NB4 (cell line): ENCODE measurements around the gene ELAC2.

Experiments
- DNase-seq: peaks from one replicate; pipeline ENCODE4 v3.0.0; 2010; ENCODE audit warnings: low read depth
- H3K4me3 ChIP-seq: one replicate; pipeline ENCODE4 v1.5.1; 2011; ENCODE audit warnings: mild to moderate bottlenecking, low read depth, low read length, moderate library complexity
- MAX ChIP-seq: IDR thresholded peaks from 2 replicates; pipeline ENCODE4 v1.6.1; 2011; ENCODE audit warnings: low read depth, low read length
- MYC ChIP-seq: IDR thresholded peaks from 2 replicates; pipeline ENCODE4 v1.6.1; 2011; ENCODE audit warnings: low read depth, low read length
- POLR2A ChIP-seq: IDR thresholded peaks from 2 replicates; pipeline ENCODE4 v1.6.1; 2011; ENCODE audit warnings: mild to moderate bottlenecking; ENCODE audit not compliant: insufficient read length; ENCODE audit errors: extremely low read depth
- TF ChIP-seq, protein P1 (sequence below): IDR thresholded peaks from one replicate; pipeline ENCODE4 v1.5.1; 2012; ENCODE audit warnings: low read depth, low read length

Gene ELAC2

DNA sequence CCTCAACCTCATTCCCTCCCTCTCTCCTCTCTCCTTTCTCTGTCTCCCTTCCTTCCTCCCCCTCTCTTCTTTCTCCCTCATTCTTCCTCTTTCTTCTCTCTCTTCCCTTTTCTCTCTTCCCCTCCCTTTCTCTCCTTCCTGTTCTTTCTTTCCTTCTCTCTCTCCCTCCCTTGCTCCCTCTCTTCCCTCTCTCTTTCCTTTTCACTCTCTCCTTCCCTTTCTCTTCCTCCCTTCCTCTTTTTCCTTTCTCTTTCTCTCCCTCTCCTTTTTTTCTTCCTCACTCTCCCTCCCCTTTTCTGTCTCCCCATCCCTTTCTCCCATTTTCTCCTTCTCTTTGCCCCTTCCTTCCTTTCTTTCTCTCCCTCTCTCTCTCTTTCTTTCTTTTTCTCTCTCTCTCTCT, 7.9 kb upstream of the ELAC2 start:
- DNase-seq: no peak
- no peak for TF ChIP-seq MYC
- TF ChIP-seq MAX: no peak
- TF ChIP-seq POLR2A: no peak
- TF ChIP-seq, protein P1, sequence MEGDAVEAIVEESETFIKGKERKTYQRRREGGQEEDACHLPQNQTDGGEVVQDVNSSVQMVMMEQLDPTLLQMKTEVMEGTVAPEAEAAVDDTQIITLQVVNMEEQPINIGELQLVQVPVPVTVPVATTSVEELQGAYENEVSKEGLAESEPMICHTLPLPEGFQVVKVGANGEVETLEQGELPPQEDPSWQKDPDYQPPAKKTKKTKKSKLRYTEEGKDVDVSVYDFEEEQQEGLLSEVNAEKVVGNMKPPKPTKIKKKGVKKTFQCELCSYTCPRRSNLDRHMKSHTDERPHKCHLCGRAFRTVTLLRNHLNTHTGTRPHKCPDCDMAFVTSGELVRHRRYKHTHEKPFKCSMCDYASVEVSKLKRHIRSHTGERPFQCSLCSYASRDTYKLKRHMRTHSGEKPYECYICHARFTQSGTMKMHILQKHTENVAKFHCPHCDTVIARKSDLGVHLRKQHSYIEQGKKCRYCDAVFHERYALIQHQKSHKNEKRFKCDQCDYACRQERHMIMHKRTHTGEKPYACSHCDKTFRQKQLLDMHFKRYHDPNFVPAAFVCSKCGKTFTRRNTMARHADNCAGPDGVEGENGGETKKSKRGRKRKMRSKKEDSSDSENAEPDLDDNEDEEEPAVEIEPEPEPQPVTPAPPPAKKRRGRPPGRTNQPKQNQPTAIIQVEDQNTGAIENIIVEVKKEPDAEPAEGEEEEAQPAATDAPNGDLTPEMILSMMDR: no peak
- H3K4me3 ChIP-seq: no peak overlapping the region

DNA sequence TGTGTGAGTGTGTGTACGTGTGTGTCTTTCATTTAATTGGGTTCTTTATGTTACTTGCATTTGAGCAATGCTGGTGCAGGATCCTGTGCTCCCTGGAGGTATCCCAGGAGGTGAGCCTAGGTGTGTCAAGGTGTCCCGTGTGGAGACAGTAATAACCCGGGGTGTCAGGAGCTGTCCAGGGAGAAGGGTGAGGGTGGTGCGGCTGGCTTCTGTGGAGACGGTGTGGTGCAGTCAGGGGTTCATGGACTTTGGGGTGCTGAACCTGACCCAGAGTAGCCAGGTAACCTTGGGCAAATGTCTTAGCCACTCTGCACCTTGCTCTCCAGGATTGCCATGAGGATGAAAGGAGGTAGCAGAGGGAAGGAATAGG, 7.4 kb upstream of the ELAC2 start:
- no peak for TF ChIP-seq MAX
- no peak for TF ChIP-seq MYC
- TF ChIP-seq, protein P1: no peak
- TF ChIP-seq POLR2A: no peak
- H3K4me3 ChIP-seq: no peak overlapping the region
- no peak for DNase-seq

DNA sequence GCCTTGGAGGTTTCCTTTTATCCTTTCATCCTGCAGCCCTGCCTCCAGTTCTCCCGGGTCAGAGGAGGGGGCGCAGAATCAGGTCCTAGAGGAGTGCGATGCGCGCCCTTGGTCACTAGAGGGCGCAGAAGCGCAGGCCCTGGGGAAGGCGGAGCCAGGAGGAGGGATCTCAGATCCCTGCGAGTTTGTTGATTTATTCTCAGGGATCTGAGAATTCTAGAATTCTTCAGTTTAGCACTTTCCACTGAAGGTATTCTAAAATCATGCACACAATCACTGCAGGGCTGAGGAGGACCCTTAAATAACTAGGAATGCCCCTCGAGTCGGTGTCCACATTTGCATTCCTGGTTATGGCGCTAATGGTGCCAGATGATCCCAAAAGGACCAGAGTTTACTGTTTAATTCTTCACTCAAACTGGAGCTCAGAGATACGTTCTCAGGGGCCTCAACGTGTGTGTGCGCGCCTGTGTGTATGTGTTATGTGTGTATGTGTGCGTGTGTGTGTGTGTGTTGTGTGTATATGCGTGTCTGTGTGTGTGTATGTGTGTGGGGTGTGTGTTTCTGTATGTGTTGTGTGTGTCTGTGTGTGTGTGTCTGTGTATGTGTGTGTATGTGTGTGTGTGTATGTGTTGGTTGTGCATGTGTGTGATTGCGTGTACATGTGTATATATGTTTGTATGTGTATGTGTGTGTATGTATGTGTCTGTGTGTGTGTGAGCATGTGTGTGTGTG, 6.9 kb upstream of the ELAC2 start:
- TF ChIP-seq MYC (no peak), MAX (no peak), POLR2A (no peak)
- TF ChIP-seq, protein P1: peak; percentile 98
- DNase-seq: peak; percentile 70
- no peak overlapping the region for H3K4me3 ChIP-seq

DNA sequence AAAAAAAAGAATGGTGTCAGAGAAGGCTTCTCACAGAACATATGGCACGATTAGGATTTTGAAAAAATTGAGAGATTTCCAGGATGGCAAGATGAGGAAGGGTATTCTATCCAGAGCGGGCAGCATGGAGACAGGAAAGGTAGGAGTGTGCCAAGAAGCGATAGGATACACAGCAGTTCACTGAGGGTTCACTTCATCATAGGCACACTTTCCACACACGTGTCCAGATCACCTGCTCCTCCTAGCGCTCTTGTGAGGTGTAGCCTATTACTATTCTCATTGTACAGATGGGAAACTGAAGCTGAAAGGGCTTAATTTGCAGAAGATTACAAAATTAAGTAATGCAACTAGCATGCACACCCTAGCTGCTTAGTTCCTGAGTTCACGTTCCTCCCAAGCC, 6.2 kb upstream of the ELAC2 start:
- no peak for DNase-seq
- no peak overlapping the region for H3K4me3 ChIP-seq
- no peak for TF ChIP-seq POLR2A
- TF ChIP-seq MYC: no peak
- TF ChIP-seq, protein P1: no peak
- TF ChIP-seq MAX: no peak

DNA sequence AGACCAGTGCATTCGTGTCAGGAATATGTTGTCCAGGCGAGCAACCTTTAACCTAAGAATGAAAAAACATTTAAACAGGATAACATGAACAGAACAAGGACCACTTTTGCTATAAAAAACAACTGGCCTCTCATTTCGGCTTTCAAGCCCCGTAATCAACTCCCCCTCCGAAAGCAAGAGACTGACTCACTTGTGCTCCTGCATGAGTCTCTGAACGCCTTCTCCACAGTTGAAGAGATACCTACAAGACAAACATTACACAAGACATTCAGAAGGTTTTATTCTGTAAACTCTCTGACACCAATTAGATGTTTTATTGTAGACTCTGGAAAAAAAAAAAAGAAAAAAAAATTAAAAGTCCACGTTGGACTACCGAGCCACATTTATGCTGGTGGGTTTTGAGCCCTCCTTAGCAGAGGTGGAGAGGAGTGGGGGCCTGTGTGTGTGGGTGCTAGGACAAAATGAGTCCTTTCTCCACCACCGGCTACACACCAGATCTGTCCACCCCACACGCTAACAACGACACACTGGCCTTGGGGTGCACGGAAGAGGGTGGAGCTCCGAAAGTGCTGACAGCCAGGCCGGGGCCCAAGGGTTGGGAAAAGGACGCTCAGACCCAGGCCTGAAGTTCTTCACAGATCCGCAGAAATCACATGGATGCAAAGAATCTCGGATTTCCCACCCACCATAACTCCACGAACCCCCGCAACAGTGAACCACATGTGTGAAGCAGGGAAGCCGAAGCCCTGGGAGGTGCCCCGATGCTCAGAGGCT, 759 bp downstream of the ELAC2 start:
- peak; percentile 37 for DNase-seq
- TF ChIP-seq POLR2A (no peak), MAX (0 out of 2 replicates have a peak, but pooled peaks have one; percentile 2)
- H3K4me3 ChIP-seq: peak overlapping the region; percentile 91

DNA sequence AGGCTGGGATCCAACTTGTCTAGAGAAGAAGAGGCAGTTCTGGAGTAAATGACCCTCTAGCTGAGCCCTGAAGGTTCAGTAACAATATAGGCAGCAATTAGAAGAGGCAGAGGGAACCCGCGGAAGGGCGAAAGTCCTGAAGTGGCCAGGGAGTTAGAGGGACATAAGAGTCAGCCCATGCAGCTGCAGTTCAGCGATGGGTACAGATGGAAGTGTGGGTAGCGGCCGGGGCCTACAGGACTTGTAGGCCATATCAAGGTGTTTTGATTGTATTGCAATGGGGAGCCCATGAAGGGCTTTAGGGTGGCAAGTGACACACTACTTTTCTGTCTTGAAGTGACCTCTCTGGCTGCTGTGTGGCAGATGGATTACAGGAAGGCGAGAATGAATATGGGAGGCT, 3.0 kb downstream of the ELAC2 start:
- no peak overlapping the region for H3K4me3 ChIP-seq
- no peak for DNase-seq
- no peak for TF ChIP-seq MYC
